Endothelial cell (in vitro differentiated cells): ENCODE data around the gene AHI1. TPM values are rescaled to one million over a fixed set of nuclear protein-coding genes. Genes with fewer than 3 reads are reported as not detected.

Experiments used
- DNase-seq: peaks from one replicate; pipeline ENCODE4 v3.0.0; 2021; ENCODE audit warnings: low spot score
- H3K27ac Mint-ChIP-seq: one replicate; pipeline ENCODE4 v1.8.0; 2021; ENCODE audit warnings: mixed read lengths, inconsistent platforms; ENCODE audit not compliant: unreplicated experiment
- H3K27me3 Mint-ChIP-seq: one replicate; pipeline ENCODE4 v1.8.0; 2021; ENCODE audit warnings: mild to moderate bottlenecking, moderate library complexity, mixed read lengths, inconsistent platforms; ENCODE audit not compliant: unreplicated experiment
- H3K36me3 Mint-ChIP-seq: one replicate; pipeline ENCODE4 v1.8.0; 2021; ENCODE audit warnings: mild to moderate bottlenecking, low read depth, mixed read lengths, inconsistent platforms; ENCODE audit not compliant: unreplicated experiment
- H3K4me1 Mint-ChIP-seq: one replicate; pipeline ENCODE4 v1.8.0; 2021; ENCODE audit warnings: mild to moderate bottlenecking, mixed read lengths, inconsistent platforms; ENCODE audit not compliant: unreplicated experiment
- H3K4me3 Mint-ChIP-seq: one replicate; pipeline ENCODE4 v1.8.0; 2021; ENCODE audit warnings: mild to moderate bottlenecking, mixed read lengths, inconsistent platforms; ENCODE audit not compliant: unreplicated experiment
- H3K9me3 Mint-ChIP-seq: one replicate; pipeline ENCODE4 v1.8.0; 2021; ENCODE audit warnings: mixed read lengths, inconsistent platforms; ENCODE audit not compliant: unreplicated experiment
- CTCF ChIP-seq: fragments of 200-600 bp; sonication (generic); IDR thresholded peaks from one replicate; pipeline ENCODE4 v1.5.0; 2021; ENCODE audit warnings: antibody characterized with exemption; ENCODE audit not compliant: unreplicated experiment
- total RNA-seq: library from RNA; stranded (reverse); fragmentation: NEBNext Ultra II Directional; extraction: Animal tissue kit (Norgen Biotek cat#: 25700); gene quantifications from one replicate; pipeline ENCODE4 v1.2.1, GENCODE V29; 2021; ENCODE audit not compliant: unreplicated experiment

Gene AHI1
- total RNA-seq, 1 donor from 2014 or later = 12.6 TPM

- no peak for TF ChIP-seq CTCF
- H3K36me3 Mint-ChIP-seq = no peaks in the 10 kb centered on the region
- H3K27me3 Mint-ChIP-seq = no peaks in the 10 kb centered on the region
- no peaks in the 10 kb centered on the region for H3K4me1 Mint-ChIP-seq
- DNase-seq = no peak
- no peaks in the 10 kb centered on the region for H3K9me3 Mint-ChIP-seq
- H3K4me3 Mint-ChIP-seq = no peak overlapping the region
- H3K27ac Mint-ChIP-seq = no peak overlapping the region
These were observed 32.9 kb downstream of the AHI1 start for GRCh38 chr6:135464634-135465033.

- H3K27ac Mint-ChIP-seq = no peak overlapping the region
- no peaks in the 10 kb centered on the region for H3K9me3 Mint-ChIP-seq
- H3K4me1 Mint-ChIP-seq = no peaks in the 10 kb centered on the region
- DNase-seq = no peak
- no peak for TF ChIP-seq CTCF
- no peaks in the 10 kb centered on the region for H3K27me3 Mint-ChIP-seq
- no peaks in the 10 kb centered on the region for H3K36me3 Mint-ChIP-seq
- H3K4me3 Mint-ChIP-seq = no peak overlapping the region
These were observed 36.3 kb downstream of the AHI1 start for GRCh38 chr6:135461208-135461607.

- H3K27ac Mint-ChIP-seq = no peak overlapping the region
- H3K4me1 Mint-ChIP-seq = no peaks in the 10 kb centered on the region
- H3K9me3 Mint-ChIP-seq = no peaks in the 10 kb centered on the region
- DNase-seq = no peak
- H3K4me3 Mint-ChIP-seq = no peak overlapping the region
- TF ChIP-seq CTCF = no peak
- no peaks in the 10 kb centered on the region for H3K36me3 Mint-ChIP-seq
- no peaks in the 10 kb centered on the region for H3K27me3 Mint-ChIP-seq
These were observed 39.5 kb downstream of the AHI1 start for GRCh38 chr6:135458051-135458450.

- H3K9me3 Mint-ChIP-seq = no peaks in the 10 kb centered on the region
- H3K27me3 Mint-ChIP-seq = no peaks in the 10 kb centered on the region
- no peak for DNase-seq
- H3K36me3 Mint-ChIP-seq = no peaks in the 10 kb centered on the region
- no peaks in the 10 kb centered on the region for H3K4me1 Mint-ChIP-seq
- H3K27ac Mint-ChIP-seq = no peak overlapping the region
- no peak overlapping the region for H3K4me3 Mint-ChIP-seq
- peak; percentile 92 for TF ChIP-seq CTCF
These were observed 45.8 kb downstream of the AHI1 start for GRCh38 chr6:135451617-135452190.

DNA sequence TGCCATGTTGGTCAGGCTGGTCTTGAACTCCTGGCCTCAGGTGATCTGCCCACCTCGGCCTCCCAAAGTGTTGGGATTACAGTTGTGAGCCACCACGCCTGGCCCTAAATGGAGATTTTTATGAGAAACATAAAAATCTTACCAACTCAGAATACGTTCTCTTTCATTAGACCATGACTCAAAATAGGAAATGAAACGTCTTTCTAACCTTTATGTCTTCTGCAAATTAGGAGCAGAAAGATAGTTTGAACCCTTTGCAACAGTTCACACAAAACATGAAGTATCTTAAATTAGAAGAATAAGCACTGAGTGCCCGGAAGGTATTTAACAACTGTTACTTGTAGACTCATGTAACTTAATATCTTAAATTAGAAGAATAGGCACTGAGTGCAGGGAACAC, 48.3 kb downstream of the AHI1 start:
- DNase-seq = no peak
- no peaks in the 10 kb centered on the region for H3K36me3 Mint-ChIP-seq
- no peak overlapping the region for H3K4me3 Mint-ChIP-seq
- no peaks in the 10 kb centered on the region for H3K4me1 Mint-ChIP-seq
- H3K27ac Mint-ChIP-seq = no peak overlapping the region
- no peaks in the 10 kb centered on the region for H3K9me3 Mint-ChIP-seq
- no peak for TF ChIP-seq CTCF
- H3K27me3 Mint-ChIP-seq = no peaks in the 10 kb centered on the region
